Type B pancreatic cell (in vitro differentiated cells): ENCODE results near the gene TMUB1. TPM values are rescaled to one million over a fixed set of nuclear protein-coding genes. Genes with fewer than 3 reads are reported as not detected.

Experiments used
- DNase-seq: peaks from one replicate; pipeline ENCODE4 v3.0.0; 2021; ENCODE audit warnings: mixed read lengths; ENCODE audit not compliant: unreplicated experiment; ENCODE audit errors: extremely low spot score
- H3K27ac Mint-ChIP-seq: 2 replicates; pipeline ENCODE4 v1.8.0; 2021; ENCODE audit warnings: mild to moderate bottlenecking, mixed read lengths
- H3K27me3 Mint-ChIP-seq: 2 replicates; pipeline ENCODE4 v1.8.0; 2021; ENCODE audit warnings: mixed read lengths
- H3K36me3 Mint-ChIP-seq: 2 replicates; pipeline ENCODE4 v1.8.0; 2021; ENCODE audit warnings: mixed read lengths
- H3K4me1 Mint-ChIP-seq: one replicate; pipeline ENCODE4 v1.8.0; 2021; ENCODE audit warnings: mixed read lengths; ENCODE audit not compliant: unreplicated experiment
- H3K4me3 Mint-ChIP-seq: 2 replicates; pipeline ENCODE4 v1.8.0; 2021; ENCODE audit warnings: mild to moderate bottlenecking, mixed read lengths
- H3K9me3 Mint-ChIP-seq: 2 replicates; pipeline ENCODE4 v1.8.0; 2021; ENCODE audit warnings: mixed read lengths
- total RNA-seq: library from RNA; stranded (reverse); gene quantifications from 2 replicates; pipeline ENCODE4 v1.2.1, GENCODE V29; 2021; ENCODE audit warnings: low replicate concordance
- TF ChIP-seq, protein P1 (sequence below): fragments of 200-600 bp; sonication (generic); conservative IDR thresholded peaks from 2 replicates; pipeline ENCODE4 v1.5.0; 2021; ENCODE audit warnings: antibody characterized with exemption, mild to moderate bottlenecking

TMUB1 gene
- total RNA-seq, 1 donor from 2014 or later, result 37.9 TPM

DNA sequence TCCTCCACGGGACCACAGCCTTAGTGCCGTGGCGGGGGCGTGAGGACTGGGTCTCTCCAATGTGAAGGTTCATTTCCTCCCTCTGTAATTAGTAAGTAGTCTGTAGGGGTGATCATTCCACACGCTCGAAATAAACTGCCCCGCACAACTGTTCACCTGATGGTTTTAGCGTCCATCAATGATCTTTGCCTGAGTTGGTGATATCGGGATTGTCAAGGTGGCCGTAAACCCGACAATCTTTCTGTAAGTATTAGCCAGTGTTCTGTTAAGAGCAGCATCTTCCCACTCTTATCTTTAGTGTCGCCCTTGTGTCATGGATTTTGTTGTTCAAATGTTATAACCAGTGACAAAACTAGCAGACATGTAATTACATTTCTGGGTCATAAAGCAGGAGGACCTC, 20.7 kb upstream of the TMUB1 start:
- no peaks in the 10 kb centered on the region for H3K4me1 Mint-ChIP-seq
- H3K4me3 Mint-ChIP-seq, result no peak overlapping the region
- TF ChIP-seq, protein P1, sequence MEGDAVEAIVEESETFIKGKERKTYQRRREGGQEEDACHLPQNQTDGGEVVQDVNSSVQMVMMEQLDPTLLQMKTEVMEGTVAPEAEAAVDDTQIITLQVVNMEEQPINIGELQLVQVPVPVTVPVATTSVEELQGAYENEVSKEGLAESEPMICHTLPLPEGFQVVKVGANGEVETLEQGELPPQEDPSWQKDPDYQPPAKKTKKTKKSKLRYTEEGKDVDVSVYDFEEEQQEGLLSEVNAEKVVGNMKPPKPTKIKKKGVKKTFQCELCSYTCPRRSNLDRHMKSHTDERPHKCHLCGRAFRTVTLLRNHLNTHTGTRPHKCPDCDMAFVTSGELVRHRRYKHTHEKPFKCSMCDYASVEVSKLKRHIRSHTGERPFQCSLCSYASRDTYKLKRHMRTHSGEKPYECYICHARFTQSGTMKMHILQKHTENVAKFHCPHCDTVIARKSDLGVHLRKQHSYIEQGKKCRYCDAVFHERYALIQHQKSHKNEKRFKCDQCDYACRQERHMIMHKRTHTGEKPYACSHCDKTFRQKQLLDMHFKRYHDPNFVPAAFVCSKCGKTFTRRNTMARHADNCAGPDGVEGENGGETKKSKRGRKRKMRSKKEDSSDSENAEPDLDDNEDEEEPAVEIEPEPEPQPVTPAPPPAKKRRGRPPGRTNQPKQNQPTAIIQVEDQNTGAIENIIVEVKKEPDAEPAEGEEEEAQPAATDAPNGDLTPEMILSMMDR, result no peak
- H3K27ac Mint-ChIP-seq, result no peak overlapping the region
- H3K9me3 Mint-ChIP-seq, result no peaks in the 10 kb centered on the region
- no peaks in the 10 kb centered on the region for H3K27me3 Mint-ChIP-seq
- H3K36me3 Mint-ChIP-seq, result no peaks in the 10 kb centered on the region
- DNase-seq, result no peak

DNA sequence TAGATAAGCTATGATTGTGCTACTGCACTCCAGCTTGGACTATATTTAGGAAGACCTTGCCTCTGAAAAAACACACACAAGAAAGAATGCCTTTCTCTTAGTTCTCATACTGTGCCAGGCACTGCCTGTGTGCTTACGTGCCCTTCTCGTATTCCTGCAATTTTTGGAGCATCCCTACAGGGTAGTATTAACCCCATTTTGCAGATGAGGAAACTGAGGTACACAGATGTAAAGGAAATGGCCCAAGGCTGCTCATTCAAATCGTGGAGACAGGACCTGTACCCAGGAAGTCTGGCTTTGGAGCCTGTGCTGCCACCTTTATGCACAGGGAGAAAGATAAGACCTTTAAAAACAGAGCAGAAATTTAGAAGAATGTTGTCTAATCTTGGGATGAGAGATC, 19.7 kb upstream of the TMUB1 start:
- no peak for DNase-seq
- H3K4me1 Mint-ChIP-seq, result no peaks in the 10 kb centered on the region
- H3K9me3 Mint-ChIP-seq, result no peaks in the 10 kb centered on the region
- TF ChIP-seq, protein P1, result no peak
- H3K27ac Mint-ChIP-seq, result no peak overlapping the region
- H3K4me3 Mint-ChIP-seq, result no peak overlapping the region
- no peaks in the 10 kb centered on the region for H3K36me3 Mint-ChIP-seq
- no peaks in the 10 kb centered on the region for H3K27me3 Mint-ChIP-seq

DNA sequence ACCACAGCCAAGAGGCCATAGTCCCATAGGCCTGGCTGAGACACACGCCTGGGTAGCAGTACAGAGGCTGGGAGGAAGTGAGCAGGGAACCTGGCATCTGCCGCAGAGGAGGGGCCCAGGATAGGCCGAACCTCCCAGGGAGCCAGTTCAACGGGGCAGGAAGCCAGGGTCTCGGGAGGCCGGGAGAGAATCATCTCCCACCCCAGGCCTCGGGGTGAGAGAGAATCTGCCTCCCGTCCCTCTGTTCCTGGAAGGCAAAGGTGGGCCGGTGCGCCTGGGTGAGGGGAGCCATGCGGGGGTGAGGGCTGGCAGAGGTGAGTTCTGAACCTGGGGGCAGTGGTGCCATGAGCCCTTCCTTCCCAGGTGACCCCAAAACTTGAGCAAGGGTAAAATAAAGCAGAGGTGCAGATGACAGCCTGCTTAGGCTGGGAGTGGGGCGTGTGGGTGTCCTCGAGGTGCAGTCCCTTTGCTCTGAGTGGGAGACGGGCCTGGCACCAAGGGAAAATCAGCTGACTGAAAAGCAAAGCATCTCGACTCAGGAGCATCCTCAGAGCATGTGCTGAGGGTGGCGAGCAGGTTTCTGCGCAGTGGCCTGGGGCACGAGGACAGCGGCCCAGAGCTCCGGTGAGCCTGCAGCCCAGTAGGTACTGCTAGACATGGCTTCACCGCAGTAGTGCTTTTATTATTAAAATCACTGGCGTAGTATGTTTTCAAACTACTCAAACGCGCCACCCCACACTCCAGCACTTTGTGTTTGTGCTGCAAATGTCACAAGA, 18.5 kb upstream of the TMUB1 start:
- no peak overlapping the region for H3K27ac Mint-ChIP-seq
- H3K9me3 Mint-ChIP-seq, result no peaks in the 10 kb centered on the region
- no peaks in the 10 kb centered on the region for H3K4me1 Mint-ChIP-seq
- no peak overlapping the region for H3K4me3 Mint-ChIP-seq
- no peaks in the 10 kb centered on the region for H3K36me3 Mint-ChIP-seq
- H3K27me3 Mint-ChIP-seq, result no peaks in the 10 kb centered on the region
- DNase-seq, result no peak
- TF ChIP-seq, protein P1, result no peak

DNA sequence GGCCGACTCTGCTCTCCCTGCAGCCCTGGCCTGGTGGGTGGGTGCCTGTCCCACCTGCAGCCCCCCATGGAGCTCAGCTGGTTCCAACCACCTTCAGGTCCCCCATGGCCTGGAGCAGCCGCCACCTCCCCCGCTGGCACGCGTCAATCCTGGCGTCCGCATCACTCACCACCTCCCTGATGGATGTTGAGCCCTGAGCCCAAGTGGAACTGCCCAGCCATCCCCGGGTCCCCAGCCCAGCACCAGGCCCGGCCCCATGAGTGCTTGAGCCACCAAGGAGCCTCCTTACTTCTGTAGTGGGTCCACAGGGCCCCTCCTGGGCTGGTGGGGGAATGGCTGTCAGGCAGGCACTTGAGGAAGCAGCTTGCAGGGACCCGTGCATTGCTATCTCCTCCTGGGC, 17.6 kb upstream of the TMUB1 start:
- H3K27ac Mint-ChIP-seq, result no peak overlapping the region
- DNase-seq, result no peak
- H3K4me3 Mint-ChIP-seq, result no peak overlapping the region
- no peaks in the 10 kb centered on the region for H3K9me3 Mint-ChIP-seq
- H3K4me1 Mint-ChIP-seq, result no peaks in the 10 kb centered on the region
- H3K36me3 Mint-ChIP-seq, result no peaks in the 10 kb centered on the region
- TF ChIP-seq, protein P1, result no peak
- no peaks in the 10 kb centered on the region for H3K27me3 Mint-ChIP-seq

DNA sequence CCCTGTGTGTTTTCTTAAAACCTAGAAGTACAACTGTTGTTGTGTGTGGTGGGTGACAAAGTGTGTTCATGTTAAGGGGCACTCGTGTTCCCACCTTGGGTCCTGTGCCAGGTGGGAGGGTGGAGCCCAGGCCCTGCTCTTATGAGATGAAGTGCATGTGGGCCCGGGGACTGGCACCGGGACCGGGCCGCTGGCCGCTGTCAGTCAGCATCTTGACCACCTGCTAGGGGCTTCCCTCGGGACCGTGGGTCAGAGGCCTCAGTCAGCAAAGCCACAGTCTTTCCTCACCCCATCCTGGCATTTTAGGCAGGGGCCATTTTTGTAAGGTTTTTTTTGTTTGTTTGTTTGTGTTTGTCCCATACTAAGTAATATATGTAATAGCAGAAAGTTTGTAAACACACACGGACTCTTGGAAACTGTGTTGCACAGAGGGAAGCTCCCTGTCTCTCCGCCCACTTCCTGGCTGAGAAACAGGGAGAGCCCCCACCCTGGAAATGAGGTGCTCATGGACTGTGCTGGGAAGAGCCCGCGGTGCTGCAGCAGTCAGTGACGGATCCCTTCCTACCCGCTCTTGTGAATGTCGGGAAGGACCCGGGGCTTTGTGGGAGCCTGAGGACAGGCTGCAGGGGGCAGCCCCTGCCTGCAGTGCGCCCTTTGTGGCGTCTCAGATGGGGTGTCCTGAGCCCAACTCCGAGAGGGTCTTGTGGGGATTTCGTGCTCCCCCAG, 16.4 kb upstream of the TMUB1 start:
- no peaks in the 10 kb centered on the region for H3K9me3 Mint-ChIP-seq

More for the DNA sequence above, 16.4 kb upstream of the TMUB1 start:
- DNase-seq, result no peak
- H3K27me3 Mint-ChIP-seq, result no peaks in the 10 kb centered on the region
- TF ChIP-seq, protein P1, result no peak
- H3K4me1 Mint-ChIP-seq, result no peaks in the 10 kb centered on the region
- no peak overlapping the region for H3K4me3 Mint-ChIP-seq
- no peak overlapping the region for H3K27ac Mint-ChIP-seq
- no peaks in the 10 kb centered on the region for H3K36me3 Mint-ChIP-seq
